ENCODE data around the gene TXN.

- TF ChIP-seq TAF1 (IDR thresholded peaks at IDR 0.05; ENCODE audit: low read depth, low read length) (no peak), POLR2AphosphoS5 (IDR thresholded peaks at IDR 0.05; ENCODE audit: low read depth, low read length) (no peak), POLR2A (IDR thresholded peaks at IDR 0.05; ENCODE audit: low read depth, low read length) (no peak), SPI1 (IDR thresholded peaks at IDR 0.05; ENCODE audit: low read depth, low read length) (no peak), POU2F2 (IDR thresholded peaks at IDR 0.05; ENCODE audit: low read depth, low read length) (no peak), PAX5 (IDR thresholded peaks at IDR 0.05; ENCODE audit: insufficient read depth, low read length, severe bottlenecking) (no peak)
Observed at GRCh38 chr9:110252509-110253139, 3.7 kb downstream of the TXN start.

All from GM12891 (cell line).